Liver (tissue), 9 donors: Measurements from ENCODE around the gene GCNT1. TPM values are rescaled to one million over a fixed set of nuclear protein-coding genes. Genes with fewer than 3 reads are reported as not detected.
"Not testable (repeated sequence)": the region's sequence is repeated elsewhere in the genome, so short reads cannot be mapped to it uniquely, and the experiment has no call there.

Source experiments
- DNase-seq: peaks from one replicate; pipeline ENCODE4 v3.0.0-alpha.2; 2017; ENCODE audit warnings: low spot score
- H3K27ac ChIP-seq, 2 donors: one replicate each; pipeline ENCODE4 v1.7.0; 2013; ENCODE audit warnings: inconsistent platforms in 2 of 2, low read length in 2 of 2, control low read depth in 1 of 2, low read depth in 1 of 2, mild to moderate bottlenecking in 1 of 2
- H3K27me3 ChIP-seq, 4 donors: one replicate each; pipeline versions ENCODE4 v1.6.1 to v1.7.0; 2013; ENCODE audit warnings: low read length in 3 of 4, inconsistent platforms in 1 of 4, mild to moderate bottlenecking in 1 of 4, moderate library complexity in 1 of 4; ENCODE audit not compliant: control insufficient read depth in 4 of 4, insufficient read depth in 4 of 4
- H3K36me3 ChIP-seq, 4 donors: one replicate each; pipeline versions ENCODE4 v1.6.1 to v1.7.0; 2013; ENCODE audit warnings: low read length in 3 of 4, mild to moderate bottlenecking in 3 of 4, low read depth in 1 of 4, moderate library complexity in 1 of 4; ENCODE audit not compliant: control insufficient read depth in 4 of 4, insufficient read depth in 3 of 4
- H3K4me1 ChIP-seq, 4 donors: one replicate each; pipeline versions ENCODE4 v1.6.1 to v1.7.0; 2013; ENCODE audit warnings: low read length in 3 of 4, mild to moderate bottlenecking in 3 of 4, moderate library complexity in 1 of 4; ENCODE audit not compliant: control insufficient read depth in 4 of 4, insufficient read depth in 4 of 4
- H3K4me3 ChIP-seq, 3 donors: one replicate each; pipeline versions ENCODE4 v1.6.1 to v1.7.0; 2013; ENCODE audit warnings: low read length in 3 of 3, control low read depth in 1 of 3, low read depth in 1 of 3, mild to moderate bottlenecking in 1 of 3
- H3K9ac ChIP-seq, 2 donors: one replicate each; pipeline ENCODE4 v1.7.0; 2013; ENCODE audit warnings: low read length in 2 of 2, mild to moderate bottlenecking in 2 of 2, moderate library complexity in 2 of 2, control low read depth in 1 of 2, low read depth in 1 of 2
- H3K9me3 ChIP-seq, 4 donors: one replicate each; pipeline versions ENCODE4 v1.6.1 to v1.7.0; 2013; ENCODE audit warnings: low read length in 3 of 4; ENCODE audit not compliant: control insufficient read depth in 4 of 4
- ATF3 ChIP-seq: IDR thresholded peaks from 2 replicates; pipeline ENCODE4 v1.6.1; 2016; ENCODE audit warnings: antibody characterized with exemption
- CTCF ChIP-seq: fragments of 150-350 bp; IDR thresholded peaks from 2 replicates; pipeline ENCODE4 v1.5.1; 2017; ENCODE audit warnings: improper control_type of control experiment, low read depth, low read length; ENCODE audit not compliant: missing input control
- EGR1 ChIP-seq, 2 donors: IDR thresholded peaks; 2 replicates each; pipeline ENCODE4 v1.6.1; 2016 to 2018; ENCODE audit warnings: antibody characterized with exemption in 2 of 2, low read depth in 2 of 2
- FOXA2 ChIP-seq: IDR thresholded peaks from 2 replicates; pipeline ENCODE4 v1.6.1; 2016; ENCODE audit warnings: antibody characterized with exemption
- GABPA ChIP-seq, 2 donors: IDR thresholded peaks in 1 of 2; conservative IDR thresholded peaks in 1 of 2; 2 replicates each; pipeline ENCODE4 v1.6.1; 2016; ENCODE audit warnings: antibody characterized with exemption in 2 of 2, mild to moderate bottlenecking in 1 of 2, moderate library complexity in 1 of 2
- HNF4A ChIP-seq, 2 donors: conservative IDR thresholded peaks; 2 replicates each; pipeline ENCODE4 v1.6.1; 2016; ENCODE audit warnings: antibody characterized with exemption in 2 of 2, mild to moderate bottlenecking in 2 of 2
- HNF4G ChIP-seq: IDR thresholded peaks from 2 replicates; pipeline ENCODE4 v1.6.1; 2016; ENCODE audit warnings: antibody characterized with exemption
- JUND ChIP-seq, 2 donors: IDR thresholded peaks; 2 replicates each; pipeline ENCODE4 v1.6.1; 2016; ENCODE audit warnings: antibody characterized with exemption in 2 of 2
- NR2F2 ChIP-seq: IDR thresholded peaks from 2 replicates; pipeline ENCODE4 v1.6.1; 2016; ENCODE audit warnings: antibody characterized with exemption
- REST ChIP-seq: IDR thresholded peaks from 2 replicates; pipeline ENCODE4 v1.6.1; 2016; ENCODE audit warnings: antibody characterized with exemption, mild to moderate bottlenecking
- RXRA ChIP-seq, 2 donors: IDR thresholded peaks; 2 replicates each; pipeline ENCODE4 v1.6.1; 2017 to 2018; ENCODE audit warnings: antibody characterized with exemption in 2 of 2, mild to moderate bottlenecking in 1 of 2
- SP1 ChIP-seq: IDR thresholded peaks from 2 replicates; pipeline ENCODE4 v1.6.1; 2018; ENCODE audit warnings: antibody characterized with exemption, mild to moderate bottlenecking
- TAF1 ChIP-seq: conservative IDR thresholded peaks from 2 replicates; pipeline ENCODE4 v1.6.1; 2016; ENCODE audit warnings: antibody characterized with exemption, mild to moderate bottlenecking
- YY1 ChIP-seq: IDR thresholded peaks from 2 replicates; pipeline ENCODE4 v1.6.1; 2016; ENCODE audit warnings: antibody characterized with exemption, mild to moderate bottlenecking
- ZBTB33 ChIP-seq: IDR thresholded peaks from 2 replicates; pipeline ENCODE4 v1.6.1; 2016; ENCODE audit warnings: antibody characterized with exemption
- WGBS: extraction: QIAGEN DNeasy Blood & Tissue Kit; methylation state at CpG from one replicate; pipeline ENCODE4 v1.1.7; 2013; 5-methylcytosine and 5-hydroxymethylcytosine counted together
- polyA plus RNA-seq, 2 donors: library from polyadenylated mRNA; stranded (reverse) in 1 of 2; unstranded in 1 of 2; fragments of 200-250 nt in 1 of 2; fragments of >200 nt in 1 of 2; fragmentation: Nextera tagmentation in 1 of 2; extraction: Ambion mirVana in 1 of 2; gene quantifications; one replicate each; pipeline versions ENCODE4 v1.2.1 to v1.2.3, GENCODE V29; 2013 to 2015
- total RNA-seq, 2 donors: library from RNA; depleted of rRNA; stranded (reverse); fragments of >200 nt; gene quantifications; one replicate each; pipeline ENCODE4 v1.2.3, GENCODE V29; 2014
- donor health status: healthy.
- donor health status: healthy.
- donor health status: healthy.
- donor health status: healthy.
- donor health status: healthy.

The GCNT1 gene
- total and polyA plus RNA-seq, 4 donors: 0.82 to 4.3 (median 2.6) TPM

- Histone ChIP-seq H3K4me3 (no peak overlapping the region), H3K9ac (no peak overlapping the region), H3K4me1 (no peaks in the 10 kb centered on the region), H3K27me3 (no peaks in the 10 kb centered on the region), H3K36me3 (no peaks in the 10 kb centered on the region), H3K27ac (no peak overlapping the region), H3K9me3 (no peaks in the 10 kb centered on the region)
- DNase-seq: no peak
- WGBS: 90% methylated on average over 10 of the region's 10 CpGs
- no peak for TF ChIP-seq YY1
- TF ChIP-seq NR2F2: no peak
- no peak for TF ChIP-seq ZBTB33
Measured at GRCh38 chr9:76478226-76478625, 19.2 kb downstream of the GCNT1 start.

- not testable (repeated sequence) for H3K9ac ChIP-seq, H3K27me3 ChIP-seq
- 100% methylated on average over 2 of the region's 2 CpGs for WGBS
Measured at GRCh38 chr9:76479337-76479736, 20.4 kb downstream of the GCNT1 start.

GRCh38 chr9:76486151-76486550 lies 27.2 kb downstream of the GCNT1 start:
- H3K9me3 ChIP-seq: no peaks in the 10 kb centered on the region
- no peak for DNase-seq

More at GRCh38 chr9:76479337-76479736, 20.4 kb downstream of the GCNT1 start:
- H3K27ac ChIP-seq, H3K4me1 ChIP-seq, H3K9me3 ChIP-seq, H3K4me3 ChIP-seq, DNase-seq, H3K36me3 ChIP-seq: not testable (repeated sequence)

More at GRCh38 chr9:76486151-76486550, 27.2 kb downstream of the GCNT1 start:
- no peaks in the 10 kb centered on the region for H3K4me1 ChIP-seq
- H3K4me3 ChIP-seq: no peak overlapping the region
- no peak overlapping the region for H3K9ac ChIP-seq
- H3K27ac ChIP-seq: no peak overlapping the region
- no peaks in the 10 kb centered on the region for H3K27me3 ChIP-seq
- TF ChIP-seq HNF4A (conservative IDR thresholded peaks at IDR 0.05): no peak
- no peak for TF ChIP-seq HNF4G
- TF ChIP-seq TAF1: no peak
- no peak for TF ChIP-seq SP1
- no peak for TF ChIP-seq NR2F2
- no peak for TF ChIP-seq JUND (IDR thresholded peaks at IDR 0.05)
- TF ChIP-seq REST: no peak
- no peak for TF ChIP-seq CTCF
- TF ChIP-seq FOXA2: no peak
- TF ChIP-seq GABPA (IDR thresholded peaks at IDR 0.05 in 1 of 2, conservative IDR thresholded peaks at IDR 0.05 in 1 of 2): no peak
- no peak for TF ChIP-seq RXRA (IDR thresholded peaks at IDR 0.05)
- TF ChIP-seq EGR1 (IDR thresholded peaks at IDR 0.05; ENCODE audit: low read depth in 2 of 2): no peak
- TF ChIP-seq ATF3: no peak
- H3K36me3 ChIP-seq: no peaks in the 10 kb centered on the region
- WGBS: 97% methylated on average over 2 of the region's 2 CpGs
